Bronchial epithelial cell (primary cell): ENCODE data around the gene TMOD2. TPM values are rescaled to one million over a fixed set of nuclear protein-coding genes. Genes with fewer than 3 reads are reported as not detected.

Source experiments
- DNase-seq: peaks from one replicate; pipeline ENCODE4 v3.0.0-alpha.2; 2010; ENCODE audit warnings: low read depth
- FAIRE-seq: peaks from 2 replicates; lab custom pipeline; 2011; peaks lifted over from hg19 to GRCh38; lab: Jason Lieb, UNC
- H3K27me3 ChIP-seq: 2 replicates; pipeline ENCODE4 v1.5.1; 2011; ENCODE audit warnings: low read length; ENCODE audit not compliant: control insufficient read depth, insufficient read depth
- H3K36me3 ChIP-seq: 2 replicates; pipeline ENCODE4 v1.5.1; 2011; ENCODE audit warnings: low read length; ENCODE audit not compliant: control insufficient read depth, insufficient read depth
- H3K4me3 ChIP-seq: 2 replicates; pipeline ENCODE4 v1.5.1; 2011; ENCODE audit warnings: mild to moderate bottlenecking, low read depth, low read length, control low read depth
- total RNA-seq: library from RNA; depleted of rRNA; stranded (reverse); fragments of >200 nt; gene quantifications from 2 replicates; pipeline ENCODE4 v1.2.1, GENCODE V29; 2014
- TF ChIP-seq, protein P1 (sequence below): IDR thresholded peaks from 2 replicates; pipeline ENCODE4 v1.5.1; 2011; ENCODE audit warnings: mild to moderate bottlenecking, moderate library complexity, low read length, control low read depth, inconsistent platforms; ENCODE audit not compliant: insufficient read depth, severe bottlenecking

The TMOD2 gene
- total RNA-seq, 1 donor from 2014 or later: 2.1 TPM

GRCh38 chr15:51776952-51777569 is 25.7 kb downstream of the TMOD2 start:
- DNase-seq (peak; percentile 94), FAIRE-seq (peak; percentile 98)
- Histone ChIP-seq H3K36me3 (no peaks in the 10 kb centered on the region), H3K4me3 (no peak overlapping the region), H3K27me3 (no peaks in the 10 kb centered on the region)
- TF ChIP-seq, protein P1, sequence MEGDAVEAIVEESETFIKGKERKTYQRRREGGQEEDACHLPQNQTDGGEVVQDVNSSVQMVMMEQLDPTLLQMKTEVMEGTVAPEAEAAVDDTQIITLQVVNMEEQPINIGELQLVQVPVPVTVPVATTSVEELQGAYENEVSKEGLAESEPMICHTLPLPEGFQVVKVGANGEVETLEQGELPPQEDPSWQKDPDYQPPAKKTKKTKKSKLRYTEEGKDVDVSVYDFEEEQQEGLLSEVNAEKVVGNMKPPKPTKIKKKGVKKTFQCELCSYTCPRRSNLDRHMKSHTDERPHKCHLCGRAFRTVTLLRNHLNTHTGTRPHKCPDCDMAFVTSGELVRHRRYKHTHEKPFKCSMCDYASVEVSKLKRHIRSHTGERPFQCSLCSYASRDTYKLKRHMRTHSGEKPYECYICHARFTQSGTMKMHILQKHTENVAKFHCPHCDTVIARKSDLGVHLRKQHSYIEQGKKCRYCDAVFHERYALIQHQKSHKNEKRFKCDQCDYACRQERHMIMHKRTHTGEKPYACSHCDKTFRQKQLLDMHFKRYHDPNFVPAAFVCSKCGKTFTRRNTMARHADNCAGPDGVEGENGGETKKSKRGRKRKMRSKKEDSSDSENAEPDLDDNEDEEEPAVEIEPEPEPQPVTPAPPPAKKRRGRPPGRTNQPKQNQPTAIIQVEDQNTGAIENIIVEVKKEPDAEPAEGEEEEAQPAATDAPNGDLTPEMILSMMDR: peak; percentile 71

- no peaks in the 10 kb centered on the region for H3K27me3 ChIP-seq
- FAIRE-seq: no peak
- TF ChIP-seq, protein P1: no peak
- DNase-seq: peak; percentile 67
- H3K4me3 ChIP-seq: no peak overlapping the region
- H3K36me3 ChIP-seq: no peaks in the 10 kb centered on the region
These were observed 29.2 kb downstream of the TMOD2 start for GRCh38 chr15:51780636-51781035.

DNA sequence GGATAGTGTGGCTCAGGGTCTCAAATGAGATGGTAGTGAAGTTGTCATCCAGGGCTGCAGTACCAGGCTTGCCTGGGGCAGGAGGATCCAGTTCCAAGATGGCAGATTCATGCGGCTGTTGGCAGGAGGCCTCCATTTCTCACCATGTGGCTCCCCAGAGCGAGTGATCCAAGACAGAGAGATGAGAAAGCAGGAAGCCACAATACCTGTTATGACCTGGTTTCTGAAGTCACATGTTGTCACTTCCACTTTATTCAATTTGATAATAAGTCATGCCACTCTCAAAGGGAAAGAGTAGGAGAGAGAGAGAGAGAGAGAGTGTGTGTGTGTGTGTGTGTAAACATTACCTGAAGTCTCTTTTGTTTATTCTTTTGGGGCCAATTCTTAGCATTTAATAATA is 30.1 kb downstream of the TMOD2 start:
- TF ChIP-seq, protein P1: no peak
- H3K36me3 ChIP-seq: no peaks in the 10 kb centered on the region
- FAIRE-seq: no peak
- H3K27me3 ChIP-seq: no peaks in the 10 kb centered on the region
- no peak for DNase-seq
- H3K4me3 ChIP-seq: no peak overlapping the region

- FAIRE-seq: no peak
- TF ChIP-seq, protein P1: peak; percentile 35
- no peak overlapping the region for H3K4me3 ChIP-seq
- DNase-seq: no peak
- H3K27me3 ChIP-seq: no peaks in the 10 kb centered on the region
- no peaks in the 10 kb centered on the region for H3K36me3 ChIP-seq
These were observed 31.0 kb downstream of the TMOD2 start for GRCh38 chr15:51782357-51782896.

- TF ChIP-seq, protein P1: no peak
- FAIRE-seq (no peak), DNase-seq (no peak)
- H3K27me3 ChIP-seq: no peaks in the 10 kb centered on the region
- H3K36me3 ChIP-seq: no peaks in the 10 kb centered on the region
- no peak overlapping the region for H3K4me3 ChIP-seq
These were observed 32.6 kb downstream of the TMOD2 start for GRCh38 chr15:51783967-51784366.
